K562 (cell line): ENCODE measurements around the gene PHOSPHO1. TPM values are rescaled to one million over a fixed set of nuclear protein-coding genes. Genes with fewer than 3 reads are reported as not detected.
"Not testable (repeated sequence)": the region's sequence is repeated elsewhere in the genome, so short reads cannot be mapped to it uniquely, and the experiment has no call there.

Experiments used
- ATAC-seq: fragments of 200-7000 bp; cut with Tn5 transposase; 3 replicates; pipeline ENCODE4 v1.9.1; 2020; ENCODE audit warnings: moderate library complexity
- BruUV-seq: library from RNA; stranded (reverse); fragments of 400-500 nt; replicated peaks from 2 replicates; lab custom pipeline; 2021; lab: Mats Ljungman, UMichigan
- CTCF ChIA-PET: fragments of 300-600 bp; formaldehyde crosslinking; extraction: SDS; loops from one replicate; lab custom pipeline; 2021; ENCODE audit warnings: low intra/inter-chr PET ratio; lab: Yijun Ruan, JAX
- POLR2A ChIA-PET: fragments of 300-600, 350-650 bp; sonication (Branson Sonifier 250); formaldehyde crosslinking; extraction: SDS; loops from one replicate; lab custom pipeline; 2021; ENCODE audit warnings: antibody characterized with exemption, inconsistent platforms; lab: Yijun Ruan, JAX
- DNase-seq, 4 experiments: peaks; one replicate each; pipeline versions ENCODE4 v3.0.0 to v3.0.0-alpha.2; 2011 to 2018; ENCODE audit warnings: low spot score in 3 of 4, mixed read lengths in 3 of 4; ENCODE audit errors: extremely low read depth in 1 of 4
- FAIRE-seq: peaks from 2 replicates; lab custom pipeline; 2011; peaks lifted over from hg19 to GRCh38; lab: Jason Lieb, UNC
- H2AFZ ChIP-seq: 2 replicates; pipeline ENCODE4 v1.6.0; 2011; ENCODE audit warnings: low read depth, low read length, control low read depth, inconsistent platforms
- H3K27ac ChIP-seq: fragments of 200-600 bp; 3 replicates; pipeline ENCODE4 v1.8.0; 2011; ENCODE audit warnings: low read depth, mild to moderate bottlenecking, control low read depth, inconsistent platforms, low read length, moderate library complexity, mixed read lengths; ENCODE audit errors: extremely low read depth
- H3K27me3 ChIP-seq, 2 experiments: fragments of 300-600 bp in 1 of 2; 2 replicates in 1 of 2; 3 replicates in 1 of 2; pipeline versions ENCODE4 v1.6.0 to v1.8.0; 2011; ENCODE audit warnings: inconsistent platforms in 2 of 2, low read length in 2 of 2, mild to moderate bottlenecking in 1 of 2, mixed read lengths in 1 of 2, moderate library complexity in 1 of 2; ENCODE audit not compliant: control insufficient read depth in 2 of 2, insufficient read depth in 2 of 2
- H3K36me3 ChIP-seq: fragments of 300-600 bp; 3 replicates; pipeline ENCODE4 v1.8.0; 2011; ENCODE audit warnings: mild to moderate bottlenecking, low read length, inconsistent platforms; ENCODE audit not compliant: control insufficient read depth, insufficient read depth
- H3K4me1 ChIP-seq, 2 experiments: fragments of 200-600 bp in 1 of 2; replicated peaks in 1 of 2; 2 replicates in 1 of 2; 3 replicates in 1 of 2; pipeline versions ENCODE4 v1.5.1 to v1.8.0; 2011; ENCODE audit warnings: inconsistent platforms in 2 of 2, low read length in 2 of 2, mild to moderate bottlenecking in 1 of 2, mixed read lengths in 1 of 2, moderate library complexity in 1 of 2; ENCODE audit not compliant: control insufficient read depth in 2 of 2, insufficient read depth in 2 of 2
- H3K4me2 ChIP-seq: 2 replicates; pipeline ENCODE4 v1.6.1; 2011; ENCODE audit warnings: low read length, control low read depth, inconsistent platforms, mixed read lengths; ENCODE audit not compliant: insufficient read depth
- H3K4me3 ChIP-seq: fragments of 200-600 bp; sonication (generic), shearing (Covaris generic); 2 replicates; pipeline ENCODE4 v1.5.1; 2016; ENCODE audit warnings: control low read depth, inconsistent platforms
- H3K79me2 ChIP-seq: fragments of 200-600 bp; 3 replicates; pipeline ENCODE4 v1.8.0; 2011; ENCODE audit warnings: low read length, inconsistent platforms; ENCODE audit not compliant: control insufficient read depth, insufficient read depth
- H3K9ac ChIP-seq, 2 experiments: 2 replicates each; pipeline versions ENCODE4 v1.6.0 to v1.6.1; 2011; ENCODE audit warnings: low read depth in 2 of 2, low read length in 2 of 2, control low read depth in 1 of 2, inconsistent platforms in 1 of 2, mild to moderate bottlenecking in 1 of 2, mixed read lengths in 1 of 2; ENCODE audit not compliant: insufficient read depth in 1 of 2
- H3K9me1 ChIP-seq: one replicate; pipeline ENCODE4 v1.6.0; 2011; ENCODE audit warnings: inconsistent platforms, mild to moderate bottlenecking, low read length, moderate library complexity; ENCODE audit not compliant: control insufficient read depth, insufficient read depth
- H3K9me3 ChIP-seq: replicated peaks from 2 replicates; pipeline ENCODE4 v1.5.1; 2011; ENCODE audit warnings: low read depth, low read length, inconsistent platforms; ENCODE audit not compliant: control insufficient read depth, insufficient read depth
- H4K20me1 ChIP-seq: replicated peaks from 2 replicates; pipeline ENCODE4 v1.6.1; 2011; ENCODE audit warnings: low read length, inconsistent platforms, mixed read lengths; ENCODE audit not compliant: control insufficient read depth, insufficient read depth
- CBX3 ChIP-seq, 2 experiments: IDR thresholded peaks; 1 replicate in 1 of 2; 2 replicates in 1 of 2; pipeline ENCODE4 v1.6.1; 2012; ENCODE audit warnings: inconsistent platforms in 2 of 2, low read length in 2 of 2, borderline replicate concordance in 1 of 2, control low read depth in 1 of 2
- CBX5 ChIP-seq: IDR thresholded peaks from 2 replicates; pipeline ENCODE4 v1.6.1; 2014; ENCODE audit warnings: low read depth, borderline replicate concordance
- TRIM28 ChIP-seq: fragments of 450-650 bp; IDR thresholded peaks from 2 replicates; pipeline ENCODE4 v1.6.1; 2017
- ZFP36 ChIP-seq: fragments of 150-350 bp; IDR thresholded peaks from 2 replicates; pipeline ENCODE4 v1.6.1; 2018; ENCODE audit warnings: low read length, low read depth; ENCODE audit not compliant: partially characterized antibody
- ZNF280A ChIP-seq: fragments of 450-650 bp; IDR thresholded peaks from 2 replicates; pipeline ENCODE4 v1.6.1; 2018; ENCODE audit warnings: mild to moderate bottlenecking, low read depth; ENCODE audit not compliant: partially characterized antibody
- whole genome bisulfite sequencing: fragments of 100-300 bp; shearing (Covaris generic); methylation state at CpG from one replicate; pipeline ENCODE4 v1.1.6; 2016; ENCODE audit warnings: low coverage, mixed read lengths; ENCODE audit not compliant: insufficient coverage; ENCODE audit errors: missing lambda C conversion rate; 5-methylcytosine and 5-hydroxymethylcytosine counted together
- in situ Hi-C: fragments of 300-500 bp; cut with MboI; formaldehyde crosslinking; loops from 4 replicates; pipeline ENCODE4 v1.15.0; 2018; ENCODE audit warnings: inconsistent platforms, mixed read lengths
- intact Hi-C: fragments of 100-400 bp; cut with micrococcal nuclease; formaldehyde crosslinking; loops from 2 replicates; pipeline ENCODE4 v1.14.2; 2022
- polyA plus RNA-seq, 8 experiments: library from polyadenylated mRNA; depleted of rRNA in 4 of 8; stranded (reverse) in 5 of 8; unstranded in 3 of 8; fragments of >200 nt; fragmentation: Nextera tagmentation in 2 of 8; fragmentation: Illumina TruSeq in 1 of 8; extraction: Ambion mirVana in 2 of 8; extraction: Trizol in 1 of 8; gene quantifications; 2 replicates each; pipeline versions ENCODE4 v1.2.1 to v1.2.3, GENCODE V29; 2011 to 2014; ENCODE audit warnings: inconsistent platforms in 1 of 8, missing spikeins in 1 of 8
- total RNA-seq, 7 experiments: library from RNA; depleted of rRNA in 6 of 7; stranded (reverse); fragments of >200 nt in 6 of 7; fragmentation: Illumina TruSeq in 2 of 7; extraction: Trizol in 2 of 7; gene quantifications; 2 replicates each; pipeline versions ENCODE4 v1.2.1 to v1.2.3, GENCODE V29; 2011 to 2021; ENCODE audit warnings: low replicate concordance in 1 of 7

PHOSPHO1 gene
- total and polyA plus RNA-seq, 9 of the 15 experiments (the other 6 are each of a cell fraction or from before 2014, with no cell fraction given) = 0.06 to 0.07 TPM; not detected in 7

- H3K27me3 ChIP-seq, H3K4me1 ChIP-seq, H4K20me1 ChIP-seq, ATAC-seq, BruUV-seq, H3K9ac ChIP-seq, CTCF ChIA-PET, H3K9me1 ChIP-seq, intact Hi-C loops, H3K4me3 ChIP-seq, H2AFZ ChIP-seq, FAIRE-seq, H3K36me3 ChIP-seq, H3K79me2 ChIP-seq, in situ Hi-C loops, POLR2A ChIA-PET, H3K9me3 ChIP-seq, H3K27ac ChIP-seq, H3K4me2 ChIP-seq, DNase-seq: not testable (repeated sequence)
- 8% methylated on average over 1 of the region's 1 CpG for WGBS
- peak; percentile 84; the same call in 1 of the 2 replicates for TF ChIP-seq TRIM28
- peak in 1 of 2 experiments; percentile 46; a peak in 1 of 3 replicates for TF ChIP-seq CBX3 (IDR thresholded peaks at IDR 0.05; ENCODE audit: borderline replicate concordance in 1 of 2, low read length in 2 of 2)
- peak; percentile 77 for TF ChIP-seq ZNF280A
- peak; percentile 30 for TF ChIP-seq ZFP36
- 0 out of 2 replicates have a peak, but pooled peaks have one; percentile 68 for TF ChIP-seq CBX5
Measured at GRCh38 chr17:49185381-49185780, 45.2 kb downstream of the PHOSPHO1 start.

GRCh38 chr17:49184522-49184921 is 46.1 kb downstream of the PHOSPHO1 start:
- H3K4me1 ChIP-seq, POLR2A ChIA-PET, H3K9me3 ChIP-seq, H3K27ac ChIP-seq, H3K36me3 ChIP-seq, BruUV-seq, DNase-seq, FAIRE-seq, in situ Hi-C loops, H3K4me2 ChIP-seq, H3K9me1 ChIP-seq, H2AFZ ChIP-seq, H4K20me1 ChIP-seq, H3K4me3 ChIP-seq, H3K79me2 ChIP-seq, ATAC-seq, H3K9ac ChIP-seq, CTCF ChIA-PET, H3K27me3 ChIP-seq: not testable (repeated sequence)
- intact Hi-C loops = loop anchor here (5.0 kb wide), 2 partner anchors 108 to 213 kb away; no protein-coding TSS in a partner anchor
